H1 (cell line): ENCODE measurements around the gene SLAIN2. TPM values are rescaled to one million over a fixed set of nuclear protein-coding genes. Genes with fewer than 3 reads are reported as not detected.

Source experiments
- CTCF ChIA-PET: fragments of 300-600 bp; sonication (Branson Sonifier 250); formaldehyde crosslinking; loops from one replicate; lab custom pipeline; 2021; ENCODE audit not compliant: partially characterized antibody; lab: Charles Lee
- POLR2A ChIA-PET: fragments of 300-600 bp; sonication (Branson Sonifier 250); formaldehyde crosslinking; loops from one replicate; lab custom pipeline; 2021; ENCODE audit warnings: inconsistent platforms; ENCODE audit not compliant: partially characterized antibody; lab: Charles Lee
- DNase-seq, 2 experiments: peaks; one replicate each; pipeline versions ENCODE4 v3.0.0 to v3.0.0-alpha.2; 2010 to 2022; ENCODE audit warnings: low spot score in 2 of 2, low read depth in 1 of 2, mixed read lengths in 1 of 2
- FAIRE-seq: peaks from 2 replicates; lab custom pipeline; 2011; peaks lifted over from hg19 to GRCh38; lab: Jason Lieb, UNC
- H2AFZ ChIP-seq: 2 replicates; pipeline ENCODE4 v1.8.1; 2012; ENCODE audit warnings: low read length, inconsistent platforms
- H2AK5ac ChIP-seq: 2 replicates; pipeline ENCODE4 v1.6.1; 2013; ENCODE audit warnings: low read depth, low read length
- H2BK120ac ChIP-seq: replicated peaks from 2 replicates; pipeline ENCODE3; 2013; ENCODE audit warnings: low read depth, low read length, inconsistent platforms
- H2BK12ac ChIP-seq: 2 replicates; pipeline ENCODE4 v1.6.1; 2013; ENCODE audit warnings: low read depth, low read length
- H2BK15ac ChIP-seq: 2 replicates; pipeline ENCODE4 v1.6.1; 2013; ENCODE audit warnings: low read length
- H2BK20ac ChIP-seq: 2 replicates; pipeline ENCODE4 v1.6.1; 2013; ENCODE audit warnings: low read length
- H2BK5ac ChIP-seq: 2 replicates; pipeline ENCODE4 v1.6.1; 2013; ENCODE audit warnings: low read depth, low read length
- H3K14ac ChIP-seq: 2 replicates; pipeline ENCODE4 v1.6.1; 2013; ENCODE audit warnings: inconsistent platforms; ENCODE audit not compliant: insufficient read length
- H3K18ac ChIP-seq: 2 replicates; pipeline ENCODE4 v1.6.1; 2013; ENCODE audit warnings: low read length; ENCODE audit errors: extremely low read depth
- H3K23ac ChIP-seq: 2 replicates; pipeline ENCODE4 v1.6.1; 2013; ENCODE audit warnings: inconsistent platforms; ENCODE audit not compliant: insufficient read length
- H3K23me2 ChIP-seq: 2 replicates; pipeline ENCODE4 v1.6.1; 2013; ENCODE audit warnings: low read depth, low read length
- H3K27ac ChIP-seq: 2 replicates; pipeline ENCODE4 v1.6.1; 2011; ENCODE audit warnings: low read depth, low read length, inconsistent platforms
- H3K27me3 ChIP-seq, 4 experiments: replicated peaks in 1 of 4; 1 replicate in 1 of 4; 2 replicates in 3 of 4; pipeline versions ENCODE4 v1.6.1 to v1.8.1; 2011 to 2013; ENCODE audit warnings: low read length in 3 of 4, mild to moderate bottlenecking in 3 of 4, inconsistent platforms in 2 of 4, mixed read lengths in 2 of 4, moderate library complexity in 1 of 4; ENCODE audit not compliant: control insufficient read depth in 3 of 4, insufficient read depth in 3 of 4; ENCODE audit errors: extremely low read depth in 1 of 4
- H3K36me3 ChIP-seq, 4 experiments: 2 replicates each; pipeline versions ENCODE4 v1.6.1 to v1.8.1; 2011 to 2013; ENCODE audit warnings: mild to moderate bottlenecking in 4 of 4, low read length in 3 of 4, moderate library complexity in 2 of 4, control low read depth in 1 of 4, inconsistent platforms in 1 of 4; ENCODE audit not compliant: insufficient read depth in 4 of 4, control insufficient read depth in 2 of 4
- H3K4ac ChIP-seq: replicated peaks from 2 replicates; pipeline ENCODE3; 2013; ENCODE audit warnings: low read length, low read depth, mixed read lengths, inconsistent platforms; ENCODE audit not compliant: insufficient read length
- H3K4me1 ChIP-seq, 4 experiments: replicated peaks in 1 of 4; 1 replicate in 1 of 4; 2 replicates in 3 of 4; pipeline versions ENCODE4 v1.6.1 to v1.8.1; 2011 to 2013; ENCODE audit warnings: low read length in 3 of 4, inconsistent platforms in 2 of 4, mixed read lengths in 1 of 4; ENCODE audit not compliant: insufficient read depth in 4 of 4, control insufficient read depth in 3 of 4
- H3K4me2 ChIP-seq, 2 experiments: 2 replicates each; pipeline versions ENCODE4 v1.6.1 to v1.8.1; 2011 to 2013; ENCODE audit warnings: low read depth in 2 of 2, low read length in 2 of 2, control low read depth in 1 of 2, inconsistent platforms in 1 of 2, mild to moderate bottlenecking in 1 of 2; ENCODE audit not compliant: insufficient read depth in 1 of 2
- H3K4me3 ChIP-seq, 4 experiments: fragments of 200-600, 300-600 bp in 1 of 4; sonication (generic), shearing (Covaris generic), sonication (Bioruptor Twin) in 1 of 4; 2 replicates each; pipeline versions ENCODE4 v1.5.1 to v1.8.1; 2011 to 2016; ENCODE audit warnings: low read length in 4 of 4, low read depth in 3 of 4, control low read depth in 2 of 4, inconsistent platforms in 2 of 4, mild to moderate bottlenecking in 2 of 4, mixed read lengths in 1 of 4, moderate library complexity in 1 of 4; ENCODE audit not compliant: insufficient read depth in 2 of 4; ENCODE audit errors: extremely low read depth in 1 of 4
- H3K56ac ChIP-seq: replicated peaks from 2 replicates; pipeline ENCODE3; 2013; ENCODE audit warnings: low read depth, mild to moderate bottlenecking, mixed read lengths, low read length, inconsistent platforms; ENCODE audit not compliant: insufficient read length
- H3K79me1 ChIP-seq: 2 replicates; pipeline ENCODE4 v1.6.1; 2013; ENCODE audit warnings: low read depth, low read length, control low read depth
- H3K79me2 ChIP-seq, 2 experiments: 2 replicates each; pipeline versions ENCODE4 v1.6.1 to v1.8.1; 2012 to 2013; ENCODE audit warnings: low read length in 2 of 2, mild to moderate bottlenecking in 2 of 2, inconsistent platforms in 1 of 2; ENCODE audit not compliant: insufficient read depth in 2 of 2, control insufficient read depth in 1 of 2
- H3K9ac ChIP-seq, 4 experiments: replicated peaks in 1 of 4; 1 replicate in 1 of 4; 2 replicates in 3 of 4; pipeline versions ENCODE4 v1.6.1 to v1.8.1; 2011 to 2013; ENCODE audit warnings: low read depth in 3 of 4, low read length in 3 of 4, control low read depth in 2 of 4, mild to moderate bottlenecking in 2 of 4, moderate library complexity in 2 of 4, inconsistent platforms in 1 of 4; ENCODE audit errors: extremely low read depth in 1 of 4
- H3K9me3 ChIP-seq, 2 experiments: 2 replicates each; pipeline versions ENCODE4 v1.6.1 to v1.8.1; 2012 to 2013; ENCODE audit warnings: mild to moderate bottlenecking in 2 of 2, moderate library complexity in 2 of 2, control low read depth in 1 of 2, inconsistent platforms in 1 of 2, low read depth in 1 of 2, low read length in 1 of 2, mixed read lengths in 1 of 2; ENCODE audit not compliant: insufficient read depth in 2 of 2
- H4K20me1 ChIP-seq, 2 experiments: replicated peaks in 1 of 2; 2 replicates each; pipeline versions ENCODE3 to v1.8.1; 2011 to 2013; ENCODE audit warnings: inconsistent platforms in 2 of 2, low read length in 2 of 2, mild to moderate bottlenecking in 1 of 2; ENCODE audit not compliant: insufficient read depth in 2 of 2, control insufficient read depth in 1 of 2
- H4K5ac ChIP-seq: 2 replicates; pipeline ENCODE4 v1.6.1; 2013; ENCODE audit warnings: low read length, low read depth, mixed read lengths, inconsistent platforms; ENCODE audit not compliant: insufficient read length
- H4K8ac ChIP-seq: 2 replicates; pipeline ENCODE4 v1.8.0; 2013; ENCODE audit warnings: mild to moderate bottlenecking, moderate library complexity, low read length, inconsistent platforms; ENCODE audit not compliant: insufficient read depth; ENCODE audit errors: extremely low read depth
- H4K91ac ChIP-seq: replicated peaks from 2 replicates; pipeline ENCODE3; 2013; ENCODE audit warnings: low read length, mixed read lengths, inconsistent platforms; ENCODE audit not compliant: insufficient read length
- CBX5 ChIP-seq: fragments of 300-800, 300-1000 bp; sonication (generic); IDR thresholded peaks from 2 replicates; pipeline ENCODE4 v1.7.1; 2016; ENCODE audit warnings: antibody characterized with exemption, low read length, low read depth
- CBX8 ChIP-seq: fragments of 300-800, 300-1000 bp; sonication (generic); IDR thresholded peaks from 2 replicates; pipeline ENCODE4 v1.7.1; 2016; ENCODE audit warnings: low read depth, low read length, borderline replicate concordance
- CTBP2 ChIP-seq: IDR thresholded peaks from 2 replicates; pipeline ENCODE4 v1.7.0; 2011; ENCODE audit warnings: borderline replicate concordance, mild to moderate bottlenecking, moderate library complexity, mixed read lengths, low read length; ENCODE audit not compliant: insufficient read depth, insufficient read length
- EP300 ChIP-seq, 2 experiments: IDR thresholded peaks; 1 replicate in 1 of 2; 2 replicates in 1 of 2; pipeline ENCODE4 v1.6.1; 2011 to 2012; ENCODE audit warnings: low read depth in 2 of 2, low read length in 2 of 2, mild to moderate bottlenecking in 2 of 2, borderline replicate concordance in 1 of 2, inconsistent platforms in 1 of 2, moderate library complexity in 1 of 2
- KDM5A ChIP-seq: fragments of 200-600 bp; IDR thresholded peaks from 2 replicates; pipeline ENCODE4 v1.7.1; 2012; ENCODE audit warnings: mild to moderate bottlenecking, low read length, inconsistent platforms, mixed read lengths
- RAD21 ChIP-seq, 2 experiments: IDR thresholded peaks in 1 of 2; conservative IDR thresholded peaks in 1 of 2; 2 replicates each; pipeline ENCODE4 v1.6.1; 2011; ENCODE audit warnings: low read depth in 2 of 2, low read length in 2 of 2, improper control_type of control experiment in 1 of 2, inconsistent platforms in 1 of 2, mild to moderate bottlenecking in 1 of 2, moderate library complexity in 1 of 2
- SAP30 ChIP-seq: fragments of 300-600 bp; sonication (generic); IDR thresholded peaks from 2 replicates; pipeline ENCODE4 v1.7.1; 2012; ENCODE audit warnings: low read length, moderate library complexity, mild to moderate bottlenecking, inconsistent platforms; ENCODE audit not compliant: insufficient read depth, insufficient replicate concordance
- ZNF274 ChIP-seq: IDR thresholded peaks from 2 replicates; pipeline ENCODE4 v1.7.0; 2012; ENCODE audit warnings: low read length, borderline replicate concordance; ENCODE audit errors: extremely low read depth
- polyA plus RNA-seq, 7 experiments: library from polyadenylated mRNA; depleted of rRNA in 3 of 7; stranded (reverse) in 5 of 7; unstranded in 2 of 7; fragments of >200 nt in 5 of 7; fragments of 200-250 nt in 2 of 7; gene quantifications; 1 replicate in 5 of 7; 2 replicates in 1 of 7; 4 replicates in 1 of 7; pipeline versions ENCODE4 v1.2.1 to v1.2.3, GENCODE V29; 2011 to 2013; ENCODE audit warnings: missing spikeins in 2 of 7, mixed read lengths in 2 of 7
- total RNA-seq: library from RNA; stranded (reverse); fragmentation: NEBNext Ultra II Directional; extraction: Animal tissue kit (Norgen Biotek cat#: 25700); gene quantifications from 2 replicates; pipeline ENCODE4 v1.2.1, GENCODE V29; 2021
- TF ChIP-seq, protein P1 (sequence below): IDR thresholded peaks from 2 replicates; pipeline ENCODE4 v1.6.1; 2011; ENCODE audit warnings: low read depth, mild to moderate bottlenecking, low read length; ENCODE audit not compliant: insufficient read depth

The SLAIN2 gene
- total and polyA plus RNA-seq, 2 of the 8 experiments (the other 6 are each of a cell fraction or from before 2014, with no cell fraction given) = 8.2 to 40.0 TPM

GRCh38 chr4:48346594-48346993 lies 5.3 kb downstream of the SLAIN2 start:
- Histone ChIP-seq H3K27ac (no peak overlapping the region), H3K79me1 (peaks cover 4% of the 10 kb centered on the region), H2BK120ac (no peak overlapping the region), H3K4me3 (no peak overlapping the region), H2BK20ac (no peak overlapping the region), H3K9ac (no peak overlapping the region), H3K4me2 (no peak overlapping the region), H3K56ac (no peak overlapping the region), H3K18ac (no peak overlapping the region), H2AFZ (no peak overlapping the region), H3K27me3 (no peaks in the 10 kb centered on the region), H4K5ac (no peak overlapping the region), H3K23me2 (peaks cover 5% of the 10 kb centered on the region; the same call in 1 of the 2 replicates), H3K9me3 (no peaks in the 10 kb centered on the region), H3K4ac (no peak overlapping the region), H2BK15ac (no peak overlapping the region), H4K8ac (no peak overlapping the region), H3K36me3 (no peaks in the 10 kb centered on the region), H3K23ac (no peak overlapping the region), H2BK5ac (no peak overlapping the region), H4K91ac (no peak overlapping the region), H4K20me1 (peaks cover 0 to 13% of the 10 kb centered on the region in 2 experiments), H3K4me1 (peaks cover 0 to 11% (median 3%) of the 10 kb centered on the region in 4 experiments; a peak in 2 of 7 replicates), H2AK5ac (no peak overlapping the region), H3K79me2 (peaks cover 14 to 95% of the 10 kb centered on the region in 2 experiments), H2BK12ac (no peak overlapping the region), H3K14ac (no peak overlapping the region)
- ChIA-PET CTCF (interaction anchor here (1.2 kb wide), 1 partner anchor 14 kb away, joined by 3 read pairs; no protein-coding TSS in a partner anchor), POLR2A (no interaction called here)
- FAIRE-seq = no peak
- DNase-seq = no peak
- TF ChIP-seq CBX5 (no peak), SAP30 (no peak), RAD21 (IDR thresholded peaks at IDR 0.05 in 1 of 2, conservative IDR thresholded peaks at IDR 0.05 in 1 of 2; ENCODE audit: low read depth in 2 of 2, low read length in 2 of 2) (no peak), KDM5A (no peak), ZNF274 (no peak), CBX8 (no peak), EP300 (IDR thresholded peaks at IDR 0.05; ENCODE audit: borderline replicate concordance in 1 of 2, low read depth in 2 of 2, low read length in 2 of 2) (no peak), CTBP2 (no peak)
- TF ChIP-seq, protein P1, sequence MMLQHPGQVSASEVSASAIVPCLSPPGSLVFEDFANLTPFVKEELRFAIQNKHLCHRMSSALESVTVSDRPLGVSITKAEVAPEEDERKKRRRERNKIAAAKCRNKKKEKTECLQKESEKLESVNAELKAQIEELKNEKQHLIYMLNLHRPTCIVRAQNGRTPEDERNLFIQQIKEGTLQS = no peak
